HCT116 (cell line): ENCODE measurements around the gene PRRC2C. TPM values are rescaled to one million over a fixed set of nuclear protein-coding genes. Genes with fewer than 3 reads are reported as not detected.

ENCODE experiments used
- ATAC-seq: fragments of 200-7000 bp; cut with Tn5 transposase; 2 replicates; pipeline ENCODE4 v1.9.1; 2020; ENCODE audit warnings: mild to moderate bottlenecking, moderate library complexity
- BruUV-seq: library from RNA; stranded (reverse); fragments of 400-500 nt; replicated peaks from 2 replicates; lab custom pipeline; 2021; lab: Mats Ljungman, UMichigan
- CTCF ChIA-PET: fragments of 300-600 bp; sonication (Branson Sonifier 250); formaldehyde crosslinking; loops from one replicate; lab custom pipeline; 2021; ENCODE audit warnings: antibody characterized with exemption; lab: Charles Lee
- POLR2A ChIA-PET: fragments of 300-600, 350-600 bp; sonication (Branson Sonifier 250); formaldehyde crosslinking; loops from one replicate; lab custom pipeline; 2021; ENCODE audit warnings: antibody characterized with exemption; lab: Charles Lee
- RAD21 ChIA-PET, 2 experiments: fragments of 300-600 bp; sonication (Branson Sonifier 250); formaldehyde crosslinking; loops; one replicate each; lab custom pipeline; 2023; ENCODE audit warnings: low total read pairs in 2 of 2; ENCODE audit not compliant: uncharacterized antibody in 2 of 2, unreplicated experiment in 2 of 2, low non-redundant PET in 1 of 2; lab: Charles Lee
- DNase-seq: peaks from one replicate; pipeline ENCODE4 v3.0.0-alpha.2; 2010; ENCODE audit warnings: low read depth, low spot score
- H2AFZ ChIP-seq: fragments of 200-600 bp; shearing (Covaris generic), sonication (generic); 2 replicates; pipeline ENCODE4 v1.6.1; 2017; ENCODE audit warnings: low read depth, mixed run types, mixed read lengths, antibody characterized with exemption, low read length; ENCODE audit not compliant: poor library complexity, severe bottlenecking
- H3K27ac ChIP-seq: 2 replicates; pipeline ENCODE4 v1.5.1; 2012; ENCODE audit warnings: low read depth, low read length
- H3K27me3 ChIP-seq: fragments of 200-600 bp; sonication (generic); 2 replicates; pipeline ENCODE4 v1.6.1; 2016; ENCODE audit warnings: mixed run types, low read length, mixed read lengths; ENCODE audit not compliant: insufficient read depth
- H3K36me3 ChIP-seq, 2 experiments: fragments of 200-500 bp in 1 of 2; fragments of 200-600 bp in 1 of 2; sonication (Bioruptor generic) in 1 of 2; sonication (generic) in 1 of 2; 2 replicates each; pipeline versions ENCODE4 v1.5.1 to v1.6.1; 2014 to 2016; ENCODE audit warnings: low read length in 2 of 2, inconsistent platforms in 1 of 2, mixed read lengths in 1 of 2, mixed run types in 1 of 2; ENCODE audit not compliant: insufficient read depth in 2 of 2, control insufficient read depth in 1 of 2
- H3K4me1 ChIP-seq, 2 experiments: fragments of 200-600 bp in 1 of 2; sonication (generic) in 1 of 2; 2 replicates each; pipeline versions ENCODE4 v1.5.1 to v1.6.1; 2012 to 2017; ENCODE audit warnings: low read length in 2 of 2, inconsistent platforms in 1 of 2, mild to moderate bottlenecking in 1 of 2, mixed read lengths in 1 of 2, mixed run types in 1 of 2, moderate library complexity in 1 of 2; ENCODE audit not compliant: insufficient read depth in 2 of 2, control insufficient read depth in 1 of 2
- H3K4me2 ChIP-seq: fragments of 200-600 bp; sonication (generic); 2 replicates; pipeline ENCODE4 v1.6.1; 2017; ENCODE audit warnings: mixed run types, low read length, mixed read lengths
- H3K4me3 ChIP-seq, 2 experiments: fragments of 200-600 bp in 1 of 2; sonication (generic) in 1 of 2; replicated peaks in 1 of 2; 2 replicates each; pipeline ENCODE4 v1.5.1; 2011 to 2016; ENCODE audit warnings: low read length in 2 of 2, control low read depth in 1 of 2, low read depth in 1 of 2, mild to moderate bottlenecking in 1 of 2, mixed read lengths in 1 of 2, mixed run types in 1 of 2
- H3K79me2 ChIP-seq: fragments of 200-600 bp; sonication (generic); 2 replicates; pipeline ENCODE4 v1.6.1; 2017; ENCODE audit warnings: mild to moderate bottlenecking, mixed run types, low read length, moderate library complexity, mixed read lengths; ENCODE audit not compliant: insufficient read depth
- H3K9ac ChIP-seq: fragments of 200-600 bp; sonication (generic); 2 replicates; pipeline ENCODE4 v1.6.1; 2016; ENCODE audit warnings: low read length, mixed read lengths
- H3K9me2 ChIP-seq: fragments of 200-600 bp; sonication (generic), shearing (Covaris generic); 2 replicates; pipeline ENCODE4 v1.6.1; 2017; ENCODE audit warnings: mixed run types, mild to moderate bottlenecking, moderate library complexity; ENCODE audit not compliant: insufficient read depth
- H3K9me3 ChIP-seq, 2 experiments: fragments of 200-500 bp in 1 of 2; fragments of 200-600 bp in 1 of 2; sonication (Bioruptor generic) in 1 of 2; sonication (generic) in 1 of 2; 2 replicates each; pipeline ENCODE4 v1.6.1; 2014 to 2017; ENCODE audit warnings: low read length in 2 of 2, mixed read lengths in 2 of 2, inconsistent platforms in 1 of 2, low read depth in 1 of 2, mild to moderate bottlenecking in 1 of 2, mixed run types in 1 of 2, moderate library complexity in 1 of 2; ENCODE audit not compliant: control insufficient read depth in 1 of 2, insufficient read depth in 1 of 2
- H4K20me1 ChIP-seq: fragments of 200-600 bp; sonication (generic), shearing (Covaris generic); 2 replicates; pipeline ENCODE4 v1.6.1; 2017; ENCODE audit warnings: mixed run types, mild to moderate bottlenecking, moderate library complexity; ENCODE audit not compliant: insufficient read depth
- CEBPB ChIP-seq: IDR thresholded peaks from 2 replicates; pipeline ENCODE4 v1.6.1; 2012; ENCODE audit warnings: low read depth
- EGR1 ChIP-seq: IDR thresholded peaks from 2 replicates; pipeline ENCODE4 v1.6.1; 2012; ENCODE audit warnings: low read depth
- POLR2AphosphoS5 ChIP-seq: IDR thresholded peaks from 2 replicates; pipeline ENCODE4 v1.6.1; 2011; ENCODE audit warnings: mild to moderate bottlenecking, low read depth, low read length, moderate library complexity
- REST ChIP-seq: IDR thresholded peaks from 2 replicates; pipeline ENCODE4 v1.6.1; 2012; ENCODE audit warnings: low read depth
- SIN3A ChIP-seq: IDR thresholded peaks from 2 replicates; pipeline ENCODE4 v1.6.1; 2012; ENCODE audit warnings: low read depth
- SRF ChIP-seq: IDR thresholded peaks from 2 replicates; pipeline ENCODE4 v1.6.1; 2012; ENCODE audit warnings: low read depth
- TCF7L2 ChIP-seq: IDR thresholded peaks from 2 replicates; pipeline ENCODE4 v1.7.0; 2011; ENCODE audit warnings: borderline replicate concordance, inconsistent platforms; ENCODE audit not compliant: insufficient read depth, insufficient read length; ENCODE audit errors: extremely low read depth
- YY1 ChIP-seq: IDR thresholded peaks from 2 replicates; pipeline ENCODE4 v1.6.1; 2011; ENCODE audit warnings: low read length, low read depth, moderate library complexity, mild to moderate bottlenecking; ENCODE audit not compliant: insufficient replicate concordance; ENCODE audit errors: extremely low read depth
- ZBTB33 ChIP-seq: IDR thresholded peaks from 2 replicates; pipeline ENCODE4 v1.6.1; 2011; ENCODE audit warnings: mild to moderate bottlenecking, low read length, moderate library complexity; ENCODE audit not compliant: insufficient replicate concordance; ENCODE audit errors: extremely low read depth
- ZFX ChIP-seq: fragments of 450-650 bp; IDR thresholded peaks from 2 replicates; pipeline ENCODE4 v1.6.1; 2017
- ZNF274 ChIP-seq: fragments of 200-500 bp; sonication (Bioruptor generic); IDR thresholded peaks from 2 replicates; pipeline ENCODE4 v1.6.1; 2014; ENCODE audit warnings: mild to moderate bottlenecking, low read depth, low read length, inconsistent platforms
- intact Hi-C: fragments of 100-400 bp; cut with micrococcal nuclease; formaldehyde crosslinking; loops from 2 replicates; pipeline ENCODE4 v1.10.0; 2022
- total RNA-seq: library from RNA; stranded (reverse); gene quantifications from one replicate; pipeline ENCODE4 v1.2.1, GENCODE V29; 2021; ENCODE audit not compliant: unreplicated experiment

Gene PRRC2C
- total RNA-seq, 1 experiment from 2014 or later, result 154 TPM

GRCh38 chr1:171521567-171521966, 36.2 kb downstream of the PRRC2C start (continued):
- no peak for TF ChIP-seq YY1

- no peak for DNase-seq
- Histone ChIP-seq H3K4me2 (no peak overlapping the region), H3K4me1 (no peaks in the 10 kb centered on the region), H3K9me2 (no peaks in the 10 kb centered on the region), H3K9me3 (no peaks in the 10 kb centered on the region), H3K36me3 (peaks cover 62 to 74% of the 10 kb centered on the region in 2 experiments), H4K20me1 (no peaks in the 10 kb centered on the region), H3K79me2 (peaks cover 55% of the 10 kb centered on the region), H3K27me3 (no peaks in the 10 kb centered on the region), H3K4me3 (no peak overlapping the region), H3K27ac (no peak overlapping the region), H3K9ac (no peak overlapping the region), H2AFZ (no peak overlapping the region)
- CTCF ChIA-PET, result interaction anchor here (0.7 kb wide), 1 partner anchor 618 kb away, joined by 3 read pairs; no protein-coding TSS in a partner anchor
- TF ChIP-seq ZNF274, result no peak
- no peak for TF ChIP-seq REST
- no peak for TF ChIP-seq SIN3A
- no peak for TF ChIP-seq ZFX
- no peak for TF ChIP-seq CEBPB
- TF ChIP-seq SRF, result no peak
- TF ChIP-seq POLR2AphosphoS5, result no peak
- no peak for TF ChIP-seq TCF7L2
- TF ChIP-seq ZBTB33, result no peak
- TF ChIP-seq EGR1, result no peak
- POLR2A ChIA-PET, result no interaction called here
- RAD21 ChIA-PET, result no interaction called here
- no TSS peak for BruUV-seq
- intact Hi-C loops, result loop anchor here (10.0 kb wide), 1 partner anchor 54 kb away; no protein-coding TSS in a partner anchor
- no peak for ATAC-seq
Measured at GRCh38 chr1:171530676-171531075, 45.3 kb downstream of the PRRC2C start.
